Activated B cell treated with CpG ODN at 0.5 μM for 24 hours (primary cell): ENCODE results near the gene PTPRC. TPM values are rescaled to one million over a fixed set of nuclear protein-coding genes. Genes with fewer than 3 reads are reported as not detected.

ENCODE experiments used
- ATAC-seq: fragments of 200-7000 bp; cut with Tn5 transposase; one replicate; pipeline ENCODE4 v1.10.0; 2021; ENCODE audit warnings: low read depth, mild to moderate bottlenecking, moderate library complexity
- CTCF ChIA-PET: fragments of 350-600 bp; sonication (Branson Sonifier 250); formaldehyde crosslinking; loops from one replicate; lab custom pipeline; 2021; ENCODE audit warnings: antibody characterized with exemption; lab: Charles Lee
- POLR2A ChIA-PET: fragments of 350-600 bp; sonication (Branson Sonifier 250); formaldehyde crosslinking; loops from one replicate; lab custom pipeline; 2021; ENCODE audit warnings: antibody characterized with exemption; lab: Charles Lee
- DNase-seq: peaks from one replicate; pipeline ENCODE4 v3.0.0; 2022
- H3K27ac Mint-ChIP-seq: one replicate; pipeline ENCODE4 v1.8.0; 2020; ENCODE audit warnings: mixed read lengths
- H3K27me3 Mint-ChIP-seq: one replicate; pipeline ENCODE4 v1.8.0; 2021; ENCODE audit warnings: mixed read lengths
- H3K36me3 Mint-ChIP-seq: one replicate; pipeline ENCODE4 v1.8.0; 2021; ENCODE audit warnings: low read depth, mixed read lengths
- H3K4me1 Mint-ChIP-seq: one replicate; pipeline ENCODE4 v1.8.0; 2021; ENCODE audit warnings: mixed read lengths
- H3K4me3 Mint-ChIP-seq: one replicate; pipeline ENCODE4 v1.8.0; 2020; ENCODE audit warnings: mild to moderate bottlenecking, mixed read lengths
- H3K9me3 Mint-ChIP-seq: one replicate; pipeline ENCODE4 v1.8.0; 2020; ENCODE audit warnings: mixed read lengths
- intact Hi-C: fragments of 100-400 bp; cut with micrococcal nuclease; formaldehyde crosslinking; loops from one replicate; pipeline ENCODE4 v1.15.1; 2024
- total RNA-seq: library from RNA; stranded (reverse); gene quantifications from 2 replicates; pipeline ENCODE4 v1.2.3, GENCODE V29; 2022
- TF ChIP-seq, protein P1 (sequence below): fragments of 200-600 bp; IDR thresholded peaks from one replicate; pipeline ENCODE4 v1.8.0; 2022; ENCODE audit warnings: antibody characterized with exemption, mild to moderate bottlenecking

The PTPRC gene
- total RNA-seq, 1 donor from 2014 or later = 506 TPM

DNA sequence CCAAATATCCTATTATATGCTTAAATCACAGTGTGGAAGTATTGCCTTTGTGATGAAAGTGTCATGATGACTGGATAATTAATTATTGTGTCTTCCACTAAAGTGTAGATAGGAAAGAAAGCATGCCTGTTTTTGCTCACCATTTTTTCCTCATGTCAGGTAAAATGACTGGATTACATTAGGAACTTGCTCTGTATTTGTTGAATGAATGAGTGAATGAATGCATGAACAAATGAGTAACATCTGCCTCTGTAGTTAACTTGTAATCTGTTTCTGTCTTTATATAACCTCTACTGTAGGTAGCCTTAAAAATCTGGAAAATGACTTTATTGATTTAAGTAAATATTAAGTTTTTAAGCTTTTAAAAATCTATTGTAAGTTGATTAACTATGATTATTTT lies 2.9 kb upstream of the PTPRC start:
- Mint-ChIP-seq H3K4me1 (peaks cover 74% of the 10 kb centered on the region), H3K4me3 (no peak overlapping the region), H3K36me3 (peaks cover 9% of the 10 kb centered on the region), H3K9me3 (peaks cover 3% of the 10 kb centered on the region), H3K27ac (peak overlapping the region; percentile 89), H3K27me3 (no peaks in the 10 kb centered on the region)
- DNase-seq (no peak), ATAC-seq (no peak)
- ChIA-PET POLR2A (interaction anchor here (1.1 to 11.9 kb wide), 6 partner anchors 13 to 478 kb away, joined by 3 to 307 read pairs (median 22); no protein-coding TSS in a partner anchor), CTCF (interaction anchor here (4.7 kb wide), 1 partner anchor 13 kb away, joined by 46 read pairs; no protein-coding TSS in a partner anchor)
- intact Hi-C loops = no loop called here
- TF ChIP-seq, protein P1, sequence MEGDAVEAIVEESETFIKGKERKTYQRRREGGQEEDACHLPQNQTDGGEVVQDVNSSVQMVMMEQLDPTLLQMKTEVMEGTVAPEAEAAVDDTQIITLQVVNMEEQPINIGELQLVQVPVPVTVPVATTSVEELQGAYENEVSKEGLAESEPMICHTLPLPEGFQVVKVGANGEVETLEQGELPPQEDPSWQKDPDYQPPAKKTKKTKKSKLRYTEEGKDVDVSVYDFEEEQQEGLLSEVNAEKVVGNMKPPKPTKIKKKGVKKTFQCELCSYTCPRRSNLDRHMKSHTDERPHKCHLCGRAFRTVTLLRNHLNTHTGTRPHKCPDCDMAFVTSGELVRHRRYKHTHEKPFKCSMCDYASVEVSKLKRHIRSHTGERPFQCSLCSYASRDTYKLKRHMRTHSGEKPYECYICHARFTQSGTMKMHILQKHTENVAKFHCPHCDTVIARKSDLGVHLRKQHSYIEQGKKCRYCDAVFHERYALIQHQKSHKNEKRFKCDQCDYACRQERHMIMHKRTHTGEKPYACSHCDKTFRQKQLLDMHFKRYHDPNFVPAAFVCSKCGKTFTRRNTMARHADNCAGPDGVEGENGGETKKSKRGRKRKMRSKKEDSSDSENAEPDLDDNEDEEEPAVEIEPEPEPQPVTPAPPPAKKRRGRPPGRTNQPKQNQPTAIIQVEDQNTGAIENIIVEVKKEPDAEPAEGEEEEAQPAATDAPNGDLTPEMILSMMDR = no peak

DNA sequence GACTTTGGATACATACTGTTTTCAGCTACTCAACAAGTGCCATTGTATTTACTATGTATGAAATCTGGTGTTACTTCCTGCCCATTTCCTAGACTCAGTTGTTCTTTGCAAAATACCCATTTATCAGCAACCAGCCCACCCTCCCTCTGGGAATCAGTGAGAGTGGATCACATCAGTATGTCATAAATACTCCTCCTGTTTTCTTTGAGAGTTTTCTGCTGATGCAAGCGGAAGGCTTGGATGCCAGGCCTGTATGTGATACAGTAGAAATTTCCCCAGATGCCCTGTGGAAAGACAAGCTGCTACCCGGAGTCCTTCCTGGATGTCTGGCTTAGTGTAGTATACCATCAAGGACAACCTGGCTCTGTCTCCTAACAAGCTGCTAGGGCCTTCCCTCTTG lies 2.4 kb upstream of the PTPRC start:
- DNase-seq (no peak), ATAC-seq (no peak)
- no peaks in the 10 kb centered on the region for H3K27me3 Mint-ChIP-seq
- H3K4me1 Mint-ChIP-seq = peaks cover 70% of the 10 kb centered on the region
- ChIA-PET POLR2A (interaction anchor here (1.1 to 11.9 kb wide), 6 partner anchors 14 to 478 kb away, joined by 3 to 307 read pairs (median 33); no protein-coding TSS in a partner anchor), CTCF (interaction anchor here (4.7 kb wide), 1 partner anchor 14 kb away, joined by 46 read pairs; no protein-coding TSS in a partner anchor)
- intact Hi-C loops = no loop called here
- H3K36me3 Mint-ChIP-seq = peaks cover 9% of the 10 kb centered on the region
- H3K9me3 Mint-ChIP-seq = peaks cover 3% of the 10 kb centered on the region
- peak overlapping the region; percentile 89 for H3K27ac Mint-ChIP-seq
- TF ChIP-seq, protein P1 = no peak
- no peak overlapping the region for H3K4me3 Mint-ChIP-seq

DNA sequence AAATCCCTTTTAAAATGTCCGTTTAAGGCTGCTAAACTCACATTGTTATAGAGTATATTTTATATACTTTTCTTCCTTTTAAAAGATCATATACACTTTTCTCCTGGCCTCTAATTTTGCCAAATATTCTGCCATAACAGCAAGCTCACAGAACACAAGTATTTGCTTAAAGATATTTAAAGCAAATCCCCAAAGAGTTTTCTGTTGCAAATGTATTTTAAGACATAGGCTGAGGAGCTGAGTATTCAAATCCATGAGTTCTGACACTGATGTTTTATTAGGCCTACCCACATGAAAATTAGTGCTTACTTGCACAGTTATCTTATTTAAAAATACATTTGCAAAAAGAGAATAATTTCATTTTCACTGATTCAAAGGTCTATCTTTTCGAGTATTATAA lies 1.7 kb upstream of the PTPRC start:
- H3K4me3 Mint-ChIP-seq = peak overlapping the region; percentile 45
- ATAC-seq = no peak
- H3K36me3 Mint-ChIP-seq = peaks cover 15% of the 10 kb centered on the region
- TF ChIP-seq, protein P1 = no peak
- ChIA-PET CTCF (interaction anchor here (0.6 to 4.7 kb wide), 2 partner anchors 15 to 35 kb away, joined by 4 to 46 read pairs; no protein-coding TSS in a partner anchor), POLR2A (interaction anchor here (0.6 to 11.9 kb wide), 8 partner anchors 15 to 117 kb away, joined by 3 to 307 read pairs (median 22); no protein-coding TSS in a partner anchor)
- peak overlapping the region; percentile 89 for H3K27ac Mint-ChIP-seq
- H3K9me3 Mint-ChIP-seq = peaks cover 3% of the 10 kb centered on the region
- intact Hi-C loops = no loop called here
- H3K4me1 Mint-ChIP-seq = peaks cover 68% of the 10 kb centered on the region
- no peak for DNase-seq
- no peaks in the 10 kb centered on the region for H3K27me3 Mint-ChIP-seq

DNA sequence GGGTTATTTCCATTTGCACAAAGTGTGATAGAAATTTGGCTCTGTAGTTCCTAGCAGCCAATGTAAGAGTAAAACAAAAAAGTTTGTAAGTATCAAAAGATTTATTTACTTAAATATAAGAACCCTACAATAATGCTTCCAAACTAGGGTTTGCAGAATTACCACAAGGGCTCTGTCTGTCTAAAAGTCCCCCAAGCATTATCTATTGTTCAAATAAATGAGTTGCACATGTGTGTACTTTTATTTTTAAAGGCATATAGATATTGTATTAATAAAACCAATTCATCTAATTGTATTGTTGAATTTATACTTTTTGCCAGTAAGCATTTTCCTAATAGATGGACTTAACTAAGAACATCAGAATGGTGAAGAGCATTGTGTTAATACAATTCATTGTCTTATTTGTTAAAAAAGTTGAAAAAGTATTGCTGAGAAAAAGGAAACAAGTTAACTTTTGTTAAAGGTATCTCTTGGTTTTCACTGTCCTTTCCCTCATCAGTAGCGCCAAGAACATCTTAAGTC lies 863 bp upstream of the PTPRC start:
- ChIA-PET CTCF (interaction anchor here (1.3 to 4.7 kb wide), 3 partner anchors 15 to 44 kb away, joined by 3 to 46 read pairs (median 4); no protein-coding TSS in a partner anchor), POLR2A (interaction anchor here (1.0 to 11.9 kb wide), 14 partner anchors 12 to 125 kb away, joined by 3 to 307 read pairs (median 9); no protein-coding TSS in a partner anchor)
- intact Hi-C loops = loop anchor here (1.0 kb wide), 3 partner anchors 9 to 480 kb away; no protein-coding TSS in a partner anchor
- ATAC-seq (no peak), DNase-seq (no peak)
- TF ChIP-seq, protein P1 = no peak
- peaks cover 23% of the 10 kb centered on the region for H3K36me3 Mint-ChIP-seq
- peak overlapping the region; percentile 95 for H3K27ac Mint-ChIP-seq
- peaks cover 3% of the 10 kb centered on the region for H3K9me3 Mint-ChIP-seq
- H3K4me1 Mint-ChIP-seq = peaks cover 68% of the 10 kb centered on the region
- H3K4me3 Mint-ChIP-seq = peak overlapping the region; percentile 87
- H3K27me3 Mint-ChIP-seq = no peaks in the 10 kb centered on the region

DNA sequence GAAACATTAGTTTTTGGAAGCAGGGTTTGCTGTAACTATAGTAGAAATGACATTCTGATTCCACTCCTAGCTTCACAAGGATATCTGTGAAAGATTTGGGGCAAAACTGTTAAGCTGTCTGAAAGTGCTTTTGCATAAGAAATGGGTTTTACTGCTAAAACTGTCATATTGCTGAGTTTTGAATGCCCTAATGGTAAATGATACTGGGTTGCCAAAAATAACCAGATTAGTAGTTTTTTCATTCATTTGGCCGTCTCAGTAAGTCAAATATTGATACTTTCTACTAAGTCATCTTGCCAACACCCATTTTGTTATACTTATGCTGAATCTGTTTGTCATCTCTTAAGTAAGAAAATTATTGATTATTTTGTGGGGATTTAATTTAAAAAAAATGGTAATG lies 399 bp upstream of the PTPRC start:
- peak; percentile 2 for ATAC-seq
- Mint-ChIP-seq H3K36me3 (peaks cover 28% of the 10 kb centered on the region), H3K4me3 (peak overlapping the region; percentile 87), H3K9me3 (no peaks in the 10 kb centered on the region), H3K4me1 (peaks cover 68% of the 10 kb centered on the region), H3K27me3 (no peaks in the 10 kb centered on the region), H3K27ac (peak overlapping the region; percentile 95)
- TF ChIP-seq, protein P1 = no peak
- DNase-seq = no peak
- CTCF ChIA-PET = interaction anchor here (1.3 to 4.7 kb wide), 3 partner anchors 16 to 43 kb away, joined by 3 to 46 read pairs (median 4); no protein-coding TSS in a partner anchor
- intact Hi-C loops = loop anchor here (1.0 kb wide), 3 partner anchors 9 to 480 kb away; no protein-coding TSS in a partner anchor
- POLR2A ChIA-PET = interaction anchor here (1.0 to 11.9 kb wide), 18 partner anchors 11 to 126 kb away, joined by 3 to 307 read pairs (median 7); no protein-coding TSS in a partner anchor
